Coronary artery (tissue), 2 donors: ENCODE data around the gene C1RL.
A peak's percentile ranks its signal among the peaks of the same experiment; 100 is the strongest.

Source experiments
- DNase-seq: peaks from one replicate; pipeline ENCODE4 v3.0.0-alpha.2; 2017; ENCODE audit warnings: low spot score
- H3K27ac ChIP-seq, 2 donors: fragments of 200-600 bp; sonication (generic); one replicate each; pipeline ENCODE4 v1.5.1; 2016 to 2019
- H3K4me3 ChIP-seq: fragments of 200-600 bp; sonication (generic); 2 replicates; pipeline ENCODE4 v1.5.1; 2016; ENCODE audit warnings: mild to moderate bottlenecking, moderate library complexity
- CTCF ChIP-seq: fragments of 200-600 bp; sonication (generic); IDR thresholded peaks from one replicate; pipeline ENCODE4 v1.5.1; 2019; ENCODE audit warnings: antibody characterized with exemption

C1RL gene

GRCh38 chr12:7100239-7100638, 8.8 kb downstream of the C1RL start:
- H3K4me3 ChIP-seq, result no peak overlapping the region
- no peak for DNase-seq
- no peak overlapping the region for H3K27ac ChIP-seq
- no peak for TF ChIP-seq CTCF

GRCh38 chr12:7099290-7099996, 9.6 kb downstream of the C1RL start:
- Histone ChIP-seq H3K4me3 (no peak overlapping the region), H3K27ac (no peak overlapping the region)
- TF ChIP-seq CTCF, result no peak
- no peak for DNase-seq

- TF ChIP-seq CTCF, result no peak
- Histone ChIP-seq H3K4me3 (no peak overlapping the region), H3K27ac (no peak overlapping the region)
- no peak for DNase-seq
Measured at GRCh38 chr12:7096979-7097378, 12.0 kb downstream of the C1RL start.

GRCh38 chr12:7096006-7096932, 12.7 kb downstream of the C1RL start:
- no peak for DNase-seq
- no peak overlapping the region for H3K4me3 ChIP-seq
- H3K27ac ChIP-seq, result no peak overlapping the region
- TF ChIP-seq CTCF, result no peak

GRCh38 chr12:7093892-7094291, 15.1 kb downstream of the C1RL start:
- no peak for TF ChIP-seq CTCF
- no peak for DNase-seq
- Histone ChIP-seq H3K27ac (peak overlapping the region in 1 of 2 donors; percentile 33), H3K4me3 (no peak overlapping the region)

- no peak overlapping the region for H3K4me3 ChIP-seq
- TF ChIP-seq CTCF, result no peak
- peak overlapping the region in 1 of 2 donors; percentile 33 for H3K27ac ChIP-seq
- DNase-seq, result no peak
Measured at GRCh38 chr12:7093486-7093885, 15.5 kb downstream of the C1RL start.
